GM13976 (cell line): ENCODE results near the gene HOXA2.

Source experiments
- DNase-seq: peaks from one replicate; pipeline ENCODE4 v3.0.0; 2012; ENCODE audit warnings: low spot score
- CTCF ChIP-seq: IDR thresholded peaks from 2 replicates; pipeline ENCODE4 v1.5.1; 2012; ENCODE audit warnings: borderline replicate concordance, mild to moderate bottlenecking; ENCODE audit not compliant: insufficient read depth; ENCODE audit errors: extremely low read depth, missing control alignments, control extremely low read depth
- in situ Hi-C: fragments of 300-500 bp; cut with MboI; formaldehyde crosslinking; loops from one replicate; pipeline ENCODE4 v1.12.0; 2022; ENCODE audit warnings: low sequenced_read_pairs, mixed read lengths, inconsistent platforms; ENCODE audit not compliant: unreplicated experiment

The HOXA2 gene

GRCh38 chr7:27115221-27116026 lies 12.9 kb upstream of the HOXA2 start:
- no peak for TF ChIP-seq CTCF
- in situ Hi-C loops = no loop called here
- DNase-seq = no peak

DNA sequence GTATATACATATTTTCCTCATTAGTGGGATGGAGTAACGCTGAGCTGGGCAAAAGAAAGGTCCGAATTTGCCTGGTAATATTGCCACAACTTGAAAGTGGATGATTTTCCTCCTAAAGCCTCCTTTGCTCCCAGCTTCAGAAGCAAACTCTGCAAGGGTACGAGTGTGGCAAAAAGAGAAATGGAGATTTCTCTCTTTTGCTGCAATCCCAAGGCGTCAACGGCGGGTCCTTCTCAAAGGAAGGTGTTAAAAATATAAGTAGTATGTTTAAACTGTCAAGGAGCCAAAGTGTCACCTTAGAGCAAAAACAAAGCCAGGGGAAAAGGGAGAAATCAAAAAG lies 12.4 kb upstream of the HOXA2 start:
- no peak for TF ChIP-seq CTCF
- in situ Hi-C loops = no loop called here
- no peak for DNase-seq

GRCh38 chr7:27113991-27114769 lies 11.7 kb upstream of the HOXA2 start:
- in situ Hi-C loops = no loop called here
- no peak for DNase-seq
- TF ChIP-seq CTCF = no peak

DNA sequence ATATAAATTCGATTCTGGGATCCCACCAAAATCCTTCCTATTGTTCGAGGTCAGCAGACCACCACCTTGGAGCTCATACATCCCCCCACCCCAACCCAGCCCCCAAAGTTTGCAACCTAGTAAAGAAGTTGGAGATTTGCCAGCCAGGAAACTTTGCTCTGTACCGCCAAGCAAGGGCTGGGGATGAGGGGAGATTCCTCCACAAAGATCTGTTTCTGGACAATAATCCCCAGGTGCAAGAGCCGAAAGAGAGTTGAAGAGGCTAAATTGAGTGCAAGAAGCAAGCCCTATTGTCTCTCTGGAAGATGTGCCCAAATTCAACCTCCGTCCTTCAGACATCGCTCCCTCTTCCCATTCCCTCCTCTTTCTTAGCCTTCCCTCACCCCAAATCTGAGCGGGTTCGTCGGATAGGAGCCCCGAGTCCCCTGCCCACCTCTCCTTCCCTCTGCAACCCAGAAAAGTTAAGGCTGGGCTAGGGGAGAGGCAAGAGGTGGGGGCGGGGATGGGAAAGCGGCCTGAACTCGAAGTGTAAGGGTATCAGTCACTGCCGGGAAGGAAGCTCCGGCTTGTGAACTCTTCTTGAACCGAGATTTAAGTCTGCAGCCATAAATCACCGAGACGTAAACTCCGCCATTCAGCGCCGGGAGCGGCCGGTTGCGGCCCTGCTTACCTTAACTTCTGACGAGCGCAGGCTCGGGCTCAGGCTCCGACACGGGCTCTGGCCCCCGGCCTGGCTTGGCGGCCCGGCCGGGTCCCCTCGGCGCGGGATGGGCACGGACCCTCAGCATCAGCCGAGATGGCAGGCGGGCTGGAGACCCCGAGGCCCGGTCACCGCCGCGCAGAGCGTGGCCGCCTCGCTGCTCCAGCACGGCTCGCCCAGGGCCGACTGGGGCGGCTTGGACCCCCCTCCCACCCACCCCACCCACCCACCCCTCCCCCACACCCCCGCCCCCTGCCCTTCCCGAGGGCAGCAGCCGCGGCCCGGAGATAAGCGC lies 10.8 kb upstream of the HOXA2 start:
- in situ Hi-C loops = no loop called here
- DNase-seq = no peak
- no peak for TF ChIP-seq CTCF

DNA sequence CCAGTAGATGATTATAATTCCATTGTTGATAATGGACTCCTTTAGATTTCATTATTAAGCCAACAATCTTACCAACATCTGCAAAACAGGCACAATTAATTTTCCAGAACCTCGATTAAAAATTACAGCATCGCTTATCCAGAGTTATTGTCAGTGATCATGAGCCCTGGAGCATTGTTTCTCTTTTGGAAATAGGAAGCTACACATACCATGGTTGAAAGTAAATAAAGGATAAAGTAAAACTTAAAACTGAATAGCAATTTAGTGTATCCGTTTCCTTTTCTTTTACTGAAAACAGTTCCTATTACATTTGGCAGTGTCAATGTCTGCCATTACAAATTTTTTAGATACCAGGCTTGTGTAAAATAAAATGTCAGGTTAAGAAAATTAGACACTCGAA lies 9.9 kb upstream of the HOXA2 start:
- in situ Hi-C loops = no loop called here
- no peak for DNase-seq
- no peak for TF ChIP-seq CTCF

DNA sequence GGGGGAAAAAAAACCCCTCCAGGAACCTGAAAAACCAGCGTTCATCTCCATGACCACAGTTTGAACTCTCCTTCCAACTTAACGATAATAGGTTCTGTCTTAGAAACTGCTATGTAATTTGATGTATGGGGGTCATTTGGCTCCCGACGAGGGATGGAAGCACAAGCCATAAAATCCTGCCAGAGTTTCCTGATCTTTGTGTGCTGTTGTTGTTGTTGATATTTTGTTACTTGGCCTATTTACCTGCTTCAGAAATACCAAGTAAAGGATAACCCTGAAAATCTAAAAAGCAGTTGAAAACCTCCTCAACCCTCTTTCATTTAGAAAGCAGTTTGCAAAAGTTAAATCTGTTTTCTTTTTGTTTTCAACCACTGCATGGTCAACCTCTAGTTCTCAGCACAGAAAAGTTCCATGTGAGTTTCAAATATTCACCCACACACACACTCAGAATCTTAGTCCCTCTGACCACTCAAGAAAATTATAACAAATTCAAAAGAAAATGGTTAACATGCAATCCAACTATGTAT lies 9.3 kb upstream of the HOXA2 start:
- in situ Hi-C loops = no loop called here
- no peak for TF ChIP-seq CTCF
- DNase-seq = no peak
